Measurements from ENCODE around the gene SPATA18.

- TF ChIP-seq POLR2A (IDR thresholded peaks at IDR 0.05) (no peak), EP300 (IDR thresholded peaks at IDR 0.05) (no peak), POLR2AphosphoS5 (IDR thresholded peaks at IDR 0.05) (no peak)
- TF ChIP-seq, protein P1, sequence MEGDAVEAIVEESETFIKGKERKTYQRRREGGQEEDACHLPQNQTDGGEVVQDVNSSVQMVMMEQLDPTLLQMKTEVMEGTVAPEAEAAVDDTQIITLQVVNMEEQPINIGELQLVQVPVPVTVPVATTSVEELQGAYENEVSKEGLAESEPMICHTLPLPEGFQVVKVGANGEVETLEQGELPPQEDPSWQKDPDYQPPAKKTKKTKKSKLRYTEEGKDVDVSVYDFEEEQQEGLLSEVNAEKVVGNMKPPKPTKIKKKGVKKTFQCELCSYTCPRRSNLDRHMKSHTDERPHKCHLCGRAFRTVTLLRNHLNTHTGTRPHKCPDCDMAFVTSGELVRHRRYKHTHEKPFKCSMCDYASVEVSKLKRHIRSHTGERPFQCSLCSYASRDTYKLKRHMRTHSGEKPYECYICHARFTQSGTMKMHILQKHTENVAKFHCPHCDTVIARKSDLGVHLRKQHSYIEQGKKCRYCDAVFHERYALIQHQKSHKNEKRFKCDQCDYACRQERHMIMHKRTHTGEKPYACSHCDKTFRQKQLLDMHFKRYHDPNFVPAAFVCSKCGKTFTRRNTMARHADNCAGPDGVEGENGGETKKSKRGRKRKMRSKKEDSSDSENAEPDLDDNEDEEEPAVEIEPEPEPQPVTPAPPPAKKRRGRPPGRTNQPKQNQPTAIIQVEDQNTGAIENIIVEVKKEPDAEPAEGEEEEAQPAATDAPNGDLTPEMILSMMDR (IDR thresholded peaks at IDR 0.05) = no peak
Observed at GRCh38 chr4:52016981-52017380, 34.1 kb upstream of the SPATA18 start.
